Measurements from ENCODE around the gene RIMBP2. TPM values are rescaled to one million over a fixed set of nuclear protein-coding genes. Genes with fewer than 3 reads are reported as not detected.

Gene RIMBP2
- total and polyA plus RNA-seq, 2 donors (not counting 1 experiment from before 2014, with no cell fraction given) = 0.17 TPM; not detected in 1

DNA sequence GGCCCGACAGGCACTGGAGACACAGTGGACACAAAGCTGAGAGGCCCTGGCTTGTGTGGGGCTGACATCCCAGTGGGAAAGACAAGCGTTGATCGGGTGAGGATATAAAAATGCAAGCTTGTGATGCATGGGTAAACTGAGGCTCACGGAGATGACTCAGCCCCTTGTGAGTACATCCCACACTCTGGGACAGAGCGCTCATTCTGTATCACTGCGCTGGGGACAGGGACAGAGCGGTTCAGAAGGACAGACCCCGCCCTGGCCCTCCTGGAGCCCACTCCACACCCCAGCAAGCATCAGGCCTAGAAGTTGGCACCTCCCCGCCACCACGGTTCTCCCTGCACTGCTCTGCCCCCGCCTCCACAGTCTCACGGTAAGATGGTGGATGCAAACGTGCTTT, 222.1 kb downstream of the RIMBP2 start:
- H3K79me2 ChIP-seq (ENCODE audit: control insufficient read depth, insufficient read depth, low read length) = no peaks in the 10 kb centered on the region
- H3K9ac ChIP-seq (ENCODE audit: insufficient read depth, low read length) = no peak overlapping the region
- no peaks in the 10 kb centered on the region for H3K27me3 ChIP-seq (ENCODE audit: control insufficient read depth, insufficient read depth, low read length)
- no peaks in the 10 kb centered on the region for H3K4me1 ChIP-seq (ENCODE audit: control insufficient read depth, extremely low read depth, insufficient read depth, low read length)
- no peak overlapping the region for H3K4me2 ChIP-seq (ENCODE audit: extremely low read depth, insufficient read depth, low read length)
- no peak overlapping the region for H3K4me3 ChIP-seq (replicated peaks in 1 of 4; ENCODE audit: control extremely low read depth in 1 of 4, insufficient read depth in 1 of 4, low read depth in 3 of 4, low read length in 4 of 4)
- no peaks in the 10 kb centered on the region for H4K20me1 ChIP-seq (ENCODE audit: control insufficient read depth, extremely low read depth, insufficient read depth, low read length)
- no peak for DNase-seq (ENCODE audit: low read depth in 2 of 2)
- TF ChIP-seq, protein P1, sequence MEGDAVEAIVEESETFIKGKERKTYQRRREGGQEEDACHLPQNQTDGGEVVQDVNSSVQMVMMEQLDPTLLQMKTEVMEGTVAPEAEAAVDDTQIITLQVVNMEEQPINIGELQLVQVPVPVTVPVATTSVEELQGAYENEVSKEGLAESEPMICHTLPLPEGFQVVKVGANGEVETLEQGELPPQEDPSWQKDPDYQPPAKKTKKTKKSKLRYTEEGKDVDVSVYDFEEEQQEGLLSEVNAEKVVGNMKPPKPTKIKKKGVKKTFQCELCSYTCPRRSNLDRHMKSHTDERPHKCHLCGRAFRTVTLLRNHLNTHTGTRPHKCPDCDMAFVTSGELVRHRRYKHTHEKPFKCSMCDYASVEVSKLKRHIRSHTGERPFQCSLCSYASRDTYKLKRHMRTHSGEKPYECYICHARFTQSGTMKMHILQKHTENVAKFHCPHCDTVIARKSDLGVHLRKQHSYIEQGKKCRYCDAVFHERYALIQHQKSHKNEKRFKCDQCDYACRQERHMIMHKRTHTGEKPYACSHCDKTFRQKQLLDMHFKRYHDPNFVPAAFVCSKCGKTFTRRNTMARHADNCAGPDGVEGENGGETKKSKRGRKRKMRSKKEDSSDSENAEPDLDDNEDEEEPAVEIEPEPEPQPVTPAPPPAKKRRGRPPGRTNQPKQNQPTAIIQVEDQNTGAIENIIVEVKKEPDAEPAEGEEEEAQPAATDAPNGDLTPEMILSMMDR (conservative IDR thresholded peaks at IDR 0.05 in 1 of 2, IDR thresholded peaks at IDR 0.05 in 1 of 2; ENCODE audit: low read depth in 1 of 2, low read length in 2 of 2) = no peak
- no peak for TF ChIP-seq EZH2 (IDR thresholded peaks at IDR 0.05; ENCODE audit: low read length, missing control alignments)
- H3K9me3 ChIP-seq (ENCODE audit: control insufficient read depth, insufficient read depth, low read depth, low read length) = no peaks in the 10 kb centered on the region
- no peak overlapping the region for H2AFZ ChIP-seq (ENCODE audit: low read length)
- no peaks in the 10 kb centered on the region for H3K36me3 ChIP-seq (ENCODE audit: control insufficient read depth, insufficient read depth, low read length)
- H3K27ac ChIP-seq (ENCODE audit: insufficient read depth, low read length) = no peak overlapping the region

GRCh38 chr12:130491421-130492357, 224.4 kb downstream of the RIMBP2 start:
- Histone ChIP-seq H3K9me3 (ENCODE audit: control insufficient read depth, insufficient read depth, low read depth, low read length) (no peaks in the 10 kb centered on the region), H3K4me3 (replicated peaks in 1 of 4; ENCODE audit: control extremely low read depth in 1 of 4, insufficient read depth in 1 of 4, low read depth in 3 of 4, low read length in 4 of 4) (no peak overlapping the region), H3K9ac (ENCODE audit: insufficient read depth, low read length) (no peak overlapping the region), H3K27me3 (ENCODE audit: control insufficient read depth, insufficient read depth, low read length) (no peaks in the 10 kb centered on the region), H3K27ac (ENCODE audit: insufficient read depth, low read length) (no peak overlapping the region), H2AFZ (ENCODE audit: low read length) (no peak overlapping the region), H4K20me1 (ENCODE audit: control insufficient read depth, extremely low read depth, insufficient read depth, low read length) (no peaks in the 10 kb centered on the region), H3K79me2 (ENCODE audit: control insufficient read depth, insufficient read depth, low read length) (no peaks in the 10 kb centered on the region), H3K4me1 (ENCODE audit: control insufficient read depth, extremely low read depth, insufficient read depth, low read length) (no peaks in the 10 kb centered on the region), H3K4me2 (ENCODE audit: extremely low read depth, insufficient read depth, low read length) (no peak overlapping the region), H3K36me3 (ENCODE audit: control insufficient read depth, insufficient read depth, low read length) (no peaks in the 10 kb centered on the region)
- DNase-seq (ENCODE audit: low read depth in 2 of 2) = no peak
- no peak for TF ChIP-seq EZH2 (IDR thresholded peaks at IDR 0.05; ENCODE audit: low read length, missing control alignments)
- TF ChIP-seq, protein P1 (conservative IDR thresholded peaks at IDR 0.05 in 1 of 2, IDR thresholded peaks at IDR 0.05 in 1 of 2; ENCODE audit: low read depth in 1 of 2, low read length in 2 of 2) = no peak

DNA sequence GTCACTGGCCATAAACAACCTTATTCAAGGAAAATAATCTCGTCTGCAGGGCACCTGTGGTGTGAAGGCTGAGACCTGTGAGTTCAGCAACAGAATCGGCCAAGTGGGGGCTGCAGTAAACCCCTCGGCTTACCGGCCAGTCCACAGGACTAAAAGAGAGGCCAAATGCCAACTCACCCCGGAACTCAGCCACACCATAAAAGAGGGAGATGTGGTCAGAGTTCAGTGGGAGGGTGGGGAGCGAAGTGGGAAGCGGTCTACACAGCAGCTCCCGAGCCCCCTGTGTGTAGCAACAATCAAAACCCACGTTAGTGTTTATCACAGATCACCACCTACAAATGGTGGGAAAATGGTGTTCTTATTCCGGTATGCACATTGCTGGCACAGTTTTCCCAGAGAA, 225.4 kb downstream of the RIMBP2 start:
- no peak overlapping the region for H3K9ac ChIP-seq (ENCODE audit: insufficient read depth, low read length)
- H2AFZ ChIP-seq (ENCODE audit: low read length) = no peak overlapping the region
- no peaks in the 10 kb centered on the region for H4K20me1 ChIP-seq (ENCODE audit: control insufficient read depth, extremely low read depth, insufficient read depth, low read length)
- TF ChIP-seq, protein P1 (conservative IDR thresholded peaks at IDR 0.05 in 1 of 2, IDR thresholded peaks at IDR 0.05 in 1 of 2; ENCODE audit: low read depth in 1 of 2, low read length in 2 of 2) = no peak
- no peak for TF ChIP-seq EZH2 (IDR thresholded peaks at IDR 0.05; ENCODE audit: low read length, missing control alignments)
- no peak overlapping the region for H3K27ac ChIP-seq (ENCODE audit: insufficient read depth, low read length)
- no peaks in the 10 kb centered on the region for H3K79me2 ChIP-seq (ENCODE audit: control insufficient read depth, insufficient read depth, low read length)
- H3K9me3 ChIP-seq (ENCODE audit: control insufficient read depth, insufficient read depth, low read depth, low read length) = no peaks in the 10 kb centered on the region
- no peak overlapping the region for H3K4me3 ChIP-seq (replicated peaks in 1 of 4; ENCODE audit: control extremely low read depth in 1 of 4, insufficient read depth in 1 of 4, low read depth in 3 of 4, low read length in 4 of 4)
- no peak overlapping the region for H3K4me2 ChIP-seq (ENCODE audit: extremely low read depth, insufficient read depth, low read length)
- no peaks in the 10 kb centered on the region for H3K36me3 ChIP-seq (ENCODE audit: control insufficient read depth, insufficient read depth, low read length)
- DNase-seq (ENCODE audit: low read depth in 2 of 2) = no peak
- H3K27me3 ChIP-seq (ENCODE audit: control insufficient read depth, insufficient read depth, low read length) = no peaks in the 10 kb centered on the region
- no peaks in the 10 kb centered on the region for H3K4me1 ChIP-seq (ENCODE audit: control insufficient read depth, extremely low read depth, insufficient read depth, low read length)

All from fibroblast of lung (primary cell).